Stimulated activated CD8-positive, alpha-beta memory T cell treated with anti-CD3 and anti-CD28 coated beads, Interleukin-15, amount 100 ng/mL, for 1 hour (primary cell): ENCODE measurements around the gene FEZ2.

Experiments
- DNase-seq: peaks from one replicate; pipeline ENCODE4 v3.0.0-alpha.2; 2020; ENCODE audit warnings: low read depth

The FEZ2 gene

DNA sequence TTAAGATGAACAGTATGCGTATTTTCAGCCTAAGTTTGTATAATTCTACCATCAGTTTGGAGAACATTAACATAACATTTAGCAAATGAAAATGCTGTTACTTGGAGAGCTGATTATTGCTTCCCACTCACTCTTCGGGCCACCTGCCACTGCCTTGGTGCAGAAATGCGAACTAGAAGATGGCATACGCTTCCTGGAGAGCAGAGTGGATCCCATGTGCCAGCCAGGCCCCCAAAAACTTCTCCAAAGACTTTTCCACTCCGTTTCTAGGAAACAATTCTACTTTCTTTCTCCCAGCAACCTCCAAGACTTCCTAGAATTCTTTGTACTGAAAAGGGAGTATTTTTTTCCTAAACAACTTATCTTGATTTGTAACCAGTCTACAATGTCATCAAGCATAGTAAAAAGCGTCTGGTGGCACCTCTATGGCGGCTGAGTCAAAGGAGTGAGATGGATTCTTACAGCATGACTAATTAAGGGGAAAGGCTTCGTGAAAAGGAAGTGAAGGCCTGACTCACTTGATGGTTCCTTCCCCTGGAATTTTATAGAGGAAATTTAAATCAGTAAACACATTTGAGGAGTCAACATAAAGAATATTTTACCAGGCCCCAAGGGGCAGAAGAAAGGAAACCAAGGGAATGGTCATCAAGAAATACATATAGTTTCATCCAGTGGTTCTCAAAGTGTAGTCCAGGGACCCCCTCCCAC lies 36.6 kb downstream of the FEZ2 start:
- no peak for DNase-seq

GRCh38 chr2:36560726-36561125 lies 37.2 kb downstream of the FEZ2 start:
- no peak for DNase-seq

- DNase-seq, result no peak
These were observed 38.6 kb downstream of the FEZ2 start for GRCh38 chr2:36559221-36559942.

GRCh38 chr2:36556842-36557241 lies 41.1 kb downstream of the FEZ2 start:
- no peak for DNase-seq

DNA sequence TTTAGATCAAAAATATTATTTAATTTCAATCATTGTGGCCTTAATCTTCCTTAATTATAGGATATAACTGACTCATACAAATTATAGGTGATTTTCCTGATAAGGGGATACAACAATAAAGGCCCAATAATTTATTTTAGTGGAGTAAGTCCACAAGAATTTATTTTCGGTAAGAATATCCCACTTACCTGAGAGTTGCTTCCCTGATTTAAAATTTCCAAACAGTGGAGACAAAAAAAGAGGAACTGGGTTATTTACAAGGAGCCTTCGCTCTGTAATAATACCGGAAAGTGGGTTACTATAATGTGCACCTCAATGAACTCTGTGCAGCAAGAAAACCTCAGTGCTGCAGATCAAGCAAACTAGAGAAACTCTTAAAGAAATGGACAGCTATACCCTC lies 42.2 kb downstream of the FEZ2 start:
- no peak for DNase-seq

DNA sequence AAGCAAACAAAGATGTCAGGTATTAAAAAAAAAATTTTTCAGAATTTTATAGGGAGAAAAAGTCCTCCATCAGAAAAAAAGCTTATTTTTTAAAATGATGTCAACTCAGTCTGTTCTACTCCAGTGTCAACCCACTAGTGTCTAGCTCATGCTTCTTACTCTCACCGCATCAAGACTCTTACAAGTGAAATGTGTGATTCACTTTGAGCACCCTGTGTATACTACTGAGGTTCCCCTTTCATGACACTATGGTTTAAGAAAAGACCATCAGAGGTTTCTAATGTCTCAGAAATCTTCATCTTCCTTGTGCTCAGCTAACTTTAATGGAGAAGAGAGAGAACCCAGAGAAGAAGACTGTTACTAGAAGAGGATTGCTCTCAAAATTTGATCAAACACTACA lies 43.4 kb downstream of the FEZ2 start:
- no peak for DNase-seq

DNA sequence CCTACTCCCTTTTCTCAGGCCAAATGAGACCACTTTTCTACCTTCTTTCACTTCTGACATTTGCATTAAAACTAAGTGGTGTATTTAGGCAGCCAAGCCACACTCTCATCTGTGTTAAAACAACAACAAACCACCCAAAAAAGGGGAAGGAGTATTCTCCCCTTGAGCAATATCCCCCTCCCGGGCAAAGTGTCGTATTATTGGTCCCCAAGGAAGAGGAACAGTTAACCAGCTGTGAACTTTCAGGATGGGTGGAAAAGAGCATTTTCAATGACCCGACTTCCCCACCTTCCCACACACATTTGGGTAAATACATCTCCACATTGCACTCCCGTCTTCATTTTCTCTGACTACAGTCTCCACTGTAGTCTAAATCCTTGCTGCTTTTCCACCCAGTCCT lies 44.3 kb downstream of the FEZ2 start:
- DNase-seq, result no peak

DNA sequence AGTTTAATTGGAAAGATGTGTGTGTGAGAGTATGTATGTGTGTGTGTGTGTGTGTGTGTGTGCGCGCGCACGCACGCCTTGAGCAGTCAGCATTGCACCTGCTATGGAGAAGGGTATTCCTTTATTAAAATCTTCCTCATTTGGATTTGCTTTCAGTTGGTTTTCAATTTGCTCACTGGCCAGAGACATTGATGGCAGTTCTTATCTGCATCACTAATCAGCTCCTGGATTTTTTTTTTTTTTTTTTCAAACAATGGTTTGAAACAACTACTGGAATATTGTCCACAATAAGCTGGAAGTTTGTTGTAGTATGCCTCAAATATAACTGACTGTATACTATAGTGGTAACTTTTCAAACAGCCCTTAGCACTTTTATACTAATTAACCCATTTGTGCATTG lies 48.0 kb downstream of the FEZ2 start:
- DNase-seq, result no peak

DNA sequence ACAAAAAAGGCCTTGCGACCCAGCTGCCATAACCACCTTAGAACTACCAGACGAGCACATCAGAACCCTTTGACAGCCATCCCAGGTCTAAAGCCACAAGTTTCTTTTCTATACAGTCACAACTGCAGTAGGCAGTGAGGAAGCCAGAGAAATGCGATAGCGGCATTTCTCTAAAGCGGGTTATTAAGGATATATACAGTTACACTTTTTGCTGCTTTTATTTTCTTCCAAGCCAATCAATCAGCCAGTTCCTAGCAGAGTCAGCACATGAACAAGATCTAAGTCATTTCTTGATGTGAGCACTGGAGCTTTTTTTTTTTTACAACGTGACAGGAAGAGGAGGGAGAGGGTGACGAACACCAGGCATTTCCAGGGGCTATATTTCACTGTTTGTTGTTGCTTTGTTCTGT lies 48.8 kb downstream of the FEZ2 start:
- DNase-seq, result no peak

- no peak for DNase-seq
These were observed 50.1 kb downstream of the FEZ2 start for GRCh38 chr2:36547906-36548305.

DNA sequence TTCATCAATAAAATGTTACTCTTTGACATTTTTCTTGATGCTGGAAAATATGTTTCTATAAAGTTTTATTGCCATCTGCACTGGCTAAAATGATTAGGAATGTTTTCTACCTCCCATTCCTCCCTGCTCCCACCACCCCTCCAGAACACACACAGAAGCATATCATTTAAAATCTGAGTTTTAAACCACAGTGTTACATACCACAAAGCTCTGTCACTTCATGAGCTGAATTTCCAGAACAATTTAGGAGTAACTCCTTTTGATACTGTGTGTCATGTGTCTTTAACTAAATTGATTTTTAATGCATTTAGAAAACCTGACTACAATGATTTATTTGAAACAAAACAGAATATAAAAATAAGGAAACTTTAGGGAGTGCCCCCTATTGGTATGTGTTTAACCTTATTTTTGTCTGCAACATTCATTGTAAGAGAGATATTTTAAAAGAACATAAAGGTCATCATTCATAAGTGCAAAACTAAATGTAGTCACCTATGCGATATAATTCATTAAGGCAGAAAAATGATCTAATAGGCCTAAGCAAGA lies 52.0 kb downstream of the FEZ2 start:
- DNase-seq, result no peak

DNA sequence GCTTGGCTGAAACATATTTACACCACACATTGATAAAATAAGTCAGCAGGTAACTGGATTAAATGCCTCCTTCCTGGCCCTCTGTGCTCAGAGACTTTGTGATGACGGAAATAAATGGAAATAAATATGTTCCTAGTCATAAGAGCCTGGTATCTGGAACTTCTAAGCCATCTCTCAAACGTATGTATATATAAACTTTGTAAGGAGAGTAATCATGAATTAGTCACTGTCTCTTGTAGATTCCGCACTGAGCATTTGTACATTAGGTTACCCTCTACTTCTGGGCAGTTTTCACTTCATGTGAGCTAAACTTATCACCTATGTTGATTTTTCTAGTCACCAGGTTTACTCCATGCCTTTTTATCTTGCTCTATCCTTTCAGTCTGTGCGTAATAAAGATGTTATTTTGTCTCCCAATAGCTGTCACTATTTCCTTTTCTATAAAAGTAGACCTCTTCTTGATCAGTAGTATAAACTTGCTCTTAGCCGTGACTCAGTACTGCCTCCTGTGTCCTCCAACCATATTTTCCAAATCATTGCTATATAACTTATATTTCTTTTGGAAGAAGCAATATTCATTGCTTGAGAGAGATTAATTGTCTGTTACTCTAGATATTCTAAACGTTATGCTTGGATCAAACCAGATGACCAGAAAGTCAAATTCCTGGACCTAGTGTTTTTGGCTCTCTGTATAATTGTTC lies 53.2 kb downstream of the FEZ2 start:
- DNase-seq, result no peak

DNA sequence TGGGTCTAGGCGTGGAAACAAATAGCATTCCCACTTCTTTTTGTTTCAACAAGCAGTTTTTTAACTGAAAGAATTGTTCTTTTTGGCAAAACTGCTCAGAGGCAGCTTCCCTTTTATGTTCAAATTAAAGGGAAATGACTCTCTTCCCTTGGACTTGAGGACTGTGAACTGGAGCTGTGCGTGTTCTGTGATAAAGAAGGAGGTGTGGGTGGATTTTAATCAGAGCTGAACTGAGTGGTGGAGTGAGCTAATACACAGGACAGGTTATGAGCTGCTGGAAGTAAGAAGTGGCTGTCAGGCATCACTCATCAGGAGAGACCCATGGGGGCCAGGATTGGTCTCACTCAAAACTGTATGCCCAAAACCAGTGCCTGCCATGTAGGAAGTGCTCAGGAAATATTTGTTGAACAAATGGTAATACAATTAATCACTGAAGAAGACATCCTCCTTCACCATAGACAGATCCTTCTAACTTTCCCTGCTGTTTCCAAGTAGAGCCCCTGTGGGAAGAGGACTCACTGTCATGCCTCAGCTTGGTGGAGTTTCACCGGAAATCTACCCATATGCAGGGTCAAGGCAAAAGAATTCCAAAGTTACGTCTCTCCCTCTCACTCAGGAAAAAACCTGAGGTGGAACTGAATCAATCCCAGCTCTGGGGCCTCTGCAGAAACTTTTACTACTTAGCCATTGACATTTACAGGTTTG lies 55.9 kb downstream of the FEZ2 start:
- DNase-seq, result no peak

DNA sequence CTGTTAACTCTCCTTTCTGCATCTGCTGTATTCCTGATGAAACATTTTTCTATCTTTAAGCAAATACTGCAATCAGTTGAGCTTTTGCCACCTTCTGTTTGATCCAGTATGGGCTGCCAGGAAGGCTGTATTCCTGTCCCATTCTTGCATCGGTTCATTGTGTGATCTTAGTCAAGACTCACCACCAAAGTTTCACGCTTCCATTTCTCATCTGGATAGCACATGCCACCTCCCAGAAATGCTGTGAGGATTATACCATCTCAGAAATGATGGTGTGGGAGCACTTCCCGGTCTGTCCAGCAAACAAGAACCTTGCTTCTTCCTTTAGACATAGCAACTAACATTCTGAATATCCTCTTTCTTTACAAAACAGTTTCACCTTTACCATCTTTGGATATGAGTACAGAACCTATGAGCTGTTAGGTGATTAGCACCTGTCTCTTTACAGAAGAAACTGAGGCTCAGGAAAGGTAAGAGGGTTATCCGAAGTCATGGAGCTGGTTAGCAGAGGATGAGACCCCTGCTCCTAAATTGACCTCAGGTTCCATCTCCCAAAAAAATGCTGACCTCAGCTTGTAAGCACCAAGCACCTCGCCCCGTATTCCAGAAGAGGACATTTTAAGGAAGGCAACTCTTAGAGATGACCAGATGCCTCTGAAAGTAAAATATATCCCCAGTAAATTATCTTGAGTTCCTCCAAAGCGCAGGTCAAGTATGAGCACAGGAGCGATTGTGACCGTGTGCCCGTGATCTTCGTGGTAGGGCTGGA lies 56.8 kb downstream of the FEZ2 start:
- no peak for DNase-seq

GRCh38 chr2:36539631-36540030 lies 58.3 kb downstream of the FEZ2 start:
- DNase-seq, result no peak

GRCh38 chr2:36538335-36538734 lies 59.6 kb downstream of the FEZ2 start:
- no peak for DNase-seq

GRCh38 chr2:36536776-36537175 lies 61.2 kb downstream of the FEZ2 start:
- DNase-seq, result no peak

DNA sequence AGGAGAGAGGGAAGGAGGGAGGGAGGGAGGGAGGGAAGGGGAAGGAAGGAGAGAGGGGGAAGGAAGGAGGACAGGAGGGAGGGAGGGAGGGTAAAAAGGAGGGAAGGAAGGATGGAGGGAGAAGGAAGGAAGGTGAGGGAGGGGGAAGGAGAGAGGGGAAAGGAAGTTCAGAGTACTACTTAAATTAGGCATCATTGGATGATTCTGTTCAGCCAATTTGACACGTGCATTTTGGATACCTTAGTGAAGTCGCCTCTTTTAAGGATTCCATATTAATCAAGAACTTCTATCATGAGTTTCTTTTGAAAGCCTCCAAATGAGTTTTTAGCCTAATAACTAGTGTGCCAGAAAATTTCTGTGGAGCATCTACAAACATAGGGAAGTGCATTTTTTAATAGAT lies 62.9 kb downstream of the FEZ2 start:
- no peak for DNase-seq

GRCh38 chr2:36534275-36534799 lies 63.6 kb downstream of the FEZ2 start:
- DNase-seq, result no peak

DNA sequence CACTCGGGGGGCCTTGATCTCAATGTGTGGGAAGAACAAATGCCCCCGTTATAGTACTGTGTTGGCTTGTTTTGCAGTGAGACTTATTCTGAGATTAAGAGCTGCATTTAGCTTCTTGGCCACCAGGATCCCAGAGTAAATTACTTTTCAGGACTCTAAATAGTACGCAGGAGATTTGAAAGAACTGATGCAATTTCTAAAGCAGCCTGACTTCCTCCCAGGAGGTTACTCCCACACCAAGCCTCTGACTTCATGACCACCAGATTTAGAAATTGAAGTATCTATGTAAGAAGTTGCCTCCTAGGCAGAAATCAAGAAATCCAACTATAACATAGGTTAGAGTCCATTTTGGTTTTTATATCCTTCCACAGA lies 67.0 kb downstream of the FEZ2 start:
- no peak for DNase-seq
